Activated T-helper 1 cell treated with anti-CD3 and anti-CD28 coated beads, Interleukin-2, amount 50 U/mL, for 16 hours (primary cell): Measurements from ENCODE around the gene OR13J1.

Experiments used
- DNase-seq, 2 donors: peaks; one replicate each; pipeline ENCODE4 v3.0.0-alpha.2; 2020; ENCODE audit warnings: low read depth in 1 of 2, low spot score in 1 of 2

The OR13J1 gene

DNA sequence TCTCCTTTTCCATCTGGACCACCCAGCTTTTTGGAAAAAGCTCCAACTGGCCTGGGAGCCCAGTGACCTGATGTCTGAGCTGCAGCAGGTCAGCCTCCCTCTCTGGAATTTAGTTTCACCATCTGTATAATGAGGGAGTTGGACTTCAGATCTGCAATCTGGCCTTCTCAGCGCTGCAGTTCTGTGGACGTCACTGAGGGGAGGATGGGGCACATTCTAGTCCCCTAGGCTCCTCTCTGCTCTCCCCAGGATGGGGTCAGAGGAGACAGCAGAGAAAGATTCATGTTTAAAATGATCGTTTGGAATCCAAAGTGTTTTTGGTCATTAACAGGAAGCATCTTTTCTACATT lies 10.2 kb downstream of the OR13J1 start:
- no peak for DNase-seq

DNA sequence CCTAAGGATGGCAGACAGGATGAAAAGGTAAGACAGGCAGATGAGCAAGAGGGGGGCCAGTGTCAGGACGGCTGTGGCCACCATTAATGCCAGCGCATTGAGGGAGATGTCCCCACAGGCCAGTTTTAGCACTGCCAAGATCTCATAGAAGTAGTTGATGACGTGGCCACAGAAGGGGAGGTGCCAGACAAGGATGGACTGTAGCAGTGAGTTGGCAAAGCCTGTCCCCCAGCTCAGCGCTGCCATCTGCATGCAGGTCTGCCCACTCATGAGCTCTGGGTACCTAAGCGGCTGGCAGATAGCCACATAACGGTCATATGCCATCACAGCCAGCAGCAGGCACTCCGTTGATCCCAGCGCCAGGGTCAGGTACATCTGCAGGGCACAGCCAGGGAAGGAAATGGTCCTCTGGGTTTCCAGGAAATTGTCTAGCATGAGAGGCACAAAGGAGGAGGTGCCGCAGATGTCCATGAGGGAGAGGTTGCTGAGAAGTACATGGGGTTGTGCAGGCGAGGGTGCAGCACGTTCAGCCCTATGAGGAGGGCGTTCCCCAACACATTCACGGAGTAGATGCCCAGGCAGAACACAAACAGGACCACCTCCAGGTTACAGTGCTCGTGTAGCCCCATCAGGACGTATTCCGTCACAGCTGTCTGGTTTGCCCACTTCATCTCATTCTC lies 10.8 kb downstream of the OR13J1 start:
- DNase-seq, result no peak

DNA sequence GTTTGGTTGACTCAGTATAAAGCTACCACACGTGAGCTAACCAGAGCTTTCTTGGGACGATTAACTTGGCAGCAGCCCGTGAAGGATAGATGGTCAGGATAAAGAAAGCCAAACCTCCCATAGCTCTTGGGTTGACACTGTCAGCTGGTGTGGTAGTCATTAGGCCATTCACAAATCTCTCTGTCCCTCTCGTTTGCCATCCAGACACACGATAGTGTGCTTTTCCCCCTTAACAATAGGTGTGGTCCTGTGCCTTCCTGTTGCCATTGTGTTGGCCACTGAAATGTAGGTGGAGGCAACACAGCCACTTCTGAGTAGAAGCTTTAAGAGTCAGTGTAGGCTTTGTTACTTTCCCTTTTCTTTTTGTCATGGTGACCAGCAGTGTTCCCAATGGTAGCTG lies 11.7 kb downstream of the OR13J1 start:
- DNase-seq, result no peak

DNA sequence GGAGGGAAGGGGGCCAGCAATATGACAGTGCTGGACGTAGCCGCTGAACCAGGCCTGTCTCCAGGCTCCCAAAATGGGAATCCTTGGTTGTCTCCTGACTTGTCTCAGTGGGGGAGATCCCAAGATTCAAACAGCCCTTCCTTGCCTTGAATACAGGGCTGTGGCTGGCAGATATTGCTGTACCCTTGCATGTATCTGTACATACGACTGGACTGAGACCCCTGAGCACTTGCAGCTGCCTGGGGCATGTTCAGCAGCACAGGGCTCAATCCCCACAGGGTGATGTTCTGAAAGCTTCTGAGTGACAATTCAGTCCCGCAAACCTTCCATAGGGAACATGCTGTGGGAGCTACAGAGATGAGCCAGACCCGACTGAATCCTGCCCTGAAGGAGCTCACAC lies 13.3 kb downstream of the OR13J1 start:
- no peak for DNase-seq

DNA sequence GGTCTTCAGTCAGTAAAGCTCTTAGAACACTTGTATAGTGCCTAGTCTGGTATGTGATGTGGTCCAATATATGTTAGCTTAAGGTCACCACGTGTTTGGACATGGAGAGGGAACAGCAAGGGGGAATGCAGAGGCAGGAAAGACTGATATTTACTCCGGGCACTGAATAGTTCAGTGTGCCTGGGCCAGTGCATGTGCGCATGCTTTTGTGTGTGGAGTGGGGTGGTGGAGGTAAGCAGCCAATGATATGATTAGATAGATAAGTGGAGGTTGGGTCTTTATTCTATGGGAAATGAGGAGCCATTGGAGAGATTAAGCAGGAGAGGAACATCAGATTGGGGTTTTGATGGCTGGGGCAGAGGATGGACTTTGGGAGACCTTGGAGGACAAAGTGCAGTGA lies 14.0 kb downstream of the OR13J1 start:
- no peak for DNase-seq

DNA sequence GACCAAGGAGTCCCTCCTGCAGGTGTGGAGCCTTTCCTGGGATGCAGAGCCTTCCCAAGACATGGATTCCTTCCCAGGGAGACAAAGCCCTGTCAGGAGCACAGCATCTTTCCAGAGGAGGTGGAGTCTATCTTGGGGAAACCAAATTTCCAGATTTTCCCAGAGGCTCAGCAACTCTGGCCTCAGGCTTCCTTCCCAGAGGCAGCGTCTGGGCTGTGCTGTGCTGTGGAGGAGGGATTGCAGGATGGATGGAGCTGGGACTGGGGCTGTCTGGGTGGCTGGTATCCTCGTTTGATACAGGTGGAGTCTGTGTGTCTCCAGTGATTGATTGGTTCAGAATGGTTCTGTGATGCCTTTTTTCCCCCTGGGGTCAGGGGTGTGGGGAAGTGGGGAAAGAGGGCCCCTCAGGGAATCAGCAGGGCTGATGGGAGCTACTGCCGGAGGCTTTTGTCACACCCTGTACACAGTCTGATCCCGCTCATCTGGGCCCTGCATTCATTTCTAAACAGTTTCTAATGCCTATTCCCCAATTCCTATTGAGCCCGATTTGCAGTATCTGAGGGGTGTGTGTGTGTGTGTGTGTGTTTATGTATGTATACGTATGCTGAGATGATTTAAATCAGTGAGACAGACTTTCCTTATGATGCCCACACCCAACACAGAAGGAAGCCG lies 16.0 kb downstream of the OR13J1 start:
- DNase-seq, result no peak

DNA sequence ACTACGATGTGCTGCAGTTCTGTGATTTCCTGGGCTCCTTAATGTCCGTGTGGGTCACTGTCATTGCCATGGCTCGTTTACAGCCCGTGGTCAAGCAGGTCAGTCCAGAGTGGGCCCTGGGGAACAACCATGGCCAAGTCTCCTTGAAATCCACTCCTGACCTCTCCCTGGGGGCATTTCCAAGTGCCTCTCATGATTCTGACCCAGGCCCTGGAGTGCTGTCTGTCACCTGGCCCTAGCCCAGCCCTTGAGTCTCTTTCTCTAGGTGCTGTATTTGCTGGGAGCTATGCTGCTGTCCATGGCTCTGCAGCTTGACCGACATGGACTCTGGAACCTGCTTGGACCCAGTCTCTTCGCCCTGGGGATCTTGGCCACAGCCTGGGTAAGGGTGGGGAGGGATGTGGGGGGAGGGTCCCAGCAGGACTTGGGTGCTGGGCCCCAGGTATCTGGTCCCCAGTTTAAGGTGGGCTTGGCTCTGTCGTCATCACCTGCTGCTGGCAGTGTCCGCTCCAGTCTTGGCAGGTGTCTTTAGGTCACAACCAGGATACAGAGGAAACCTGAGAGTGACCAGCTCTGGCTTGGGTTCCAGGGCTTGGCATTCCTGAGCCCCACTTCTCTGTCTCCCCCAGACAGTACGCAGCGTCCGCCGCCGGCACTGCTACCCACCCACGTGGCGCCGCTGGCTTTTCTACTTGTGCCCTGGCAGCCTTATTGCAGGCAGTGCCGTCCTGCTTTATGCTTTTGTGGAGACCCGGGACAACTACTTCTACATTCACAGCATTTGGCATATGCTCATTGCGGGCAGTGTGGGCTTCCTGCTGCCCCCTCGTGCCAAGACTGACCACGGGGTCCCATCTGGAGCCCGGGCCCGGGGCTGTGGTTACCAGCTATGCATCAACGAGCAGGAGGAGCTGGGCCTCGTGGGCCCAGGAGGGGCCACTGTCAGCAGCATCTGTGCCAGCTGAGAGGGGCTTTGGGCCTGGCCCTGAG lies 17.0 kb downstream of the OR13J1 start:
- no peak for DNase-seq

DNA sequence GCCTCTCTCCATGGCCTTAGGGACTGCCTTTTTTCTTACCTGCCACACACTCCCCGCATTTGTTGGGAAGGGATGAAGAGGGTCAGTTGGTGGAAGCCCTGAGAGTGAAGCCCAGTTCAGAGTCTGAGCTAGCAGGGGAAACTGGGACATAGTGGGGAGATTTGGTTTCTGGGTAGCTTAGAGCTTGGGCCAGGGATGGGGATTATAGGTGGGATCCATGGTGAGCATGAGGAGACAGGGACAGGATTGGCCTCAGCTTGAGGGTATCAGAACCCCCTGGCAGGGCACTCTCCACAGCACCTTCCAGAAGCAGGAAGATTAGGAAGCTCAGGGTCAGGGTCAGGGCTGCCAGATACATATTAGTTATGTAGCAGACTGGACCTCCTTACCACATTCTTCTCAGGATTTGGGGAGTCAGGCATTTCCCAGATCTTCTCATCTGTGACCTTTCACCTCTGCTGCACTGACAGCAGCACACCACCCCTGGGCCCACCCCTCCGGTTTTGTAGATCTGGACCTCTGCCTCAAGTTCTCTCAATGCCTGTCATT lies 17.9 kb downstream of the OR13J1 start:
- DNase-seq, result no peak

DNA sequence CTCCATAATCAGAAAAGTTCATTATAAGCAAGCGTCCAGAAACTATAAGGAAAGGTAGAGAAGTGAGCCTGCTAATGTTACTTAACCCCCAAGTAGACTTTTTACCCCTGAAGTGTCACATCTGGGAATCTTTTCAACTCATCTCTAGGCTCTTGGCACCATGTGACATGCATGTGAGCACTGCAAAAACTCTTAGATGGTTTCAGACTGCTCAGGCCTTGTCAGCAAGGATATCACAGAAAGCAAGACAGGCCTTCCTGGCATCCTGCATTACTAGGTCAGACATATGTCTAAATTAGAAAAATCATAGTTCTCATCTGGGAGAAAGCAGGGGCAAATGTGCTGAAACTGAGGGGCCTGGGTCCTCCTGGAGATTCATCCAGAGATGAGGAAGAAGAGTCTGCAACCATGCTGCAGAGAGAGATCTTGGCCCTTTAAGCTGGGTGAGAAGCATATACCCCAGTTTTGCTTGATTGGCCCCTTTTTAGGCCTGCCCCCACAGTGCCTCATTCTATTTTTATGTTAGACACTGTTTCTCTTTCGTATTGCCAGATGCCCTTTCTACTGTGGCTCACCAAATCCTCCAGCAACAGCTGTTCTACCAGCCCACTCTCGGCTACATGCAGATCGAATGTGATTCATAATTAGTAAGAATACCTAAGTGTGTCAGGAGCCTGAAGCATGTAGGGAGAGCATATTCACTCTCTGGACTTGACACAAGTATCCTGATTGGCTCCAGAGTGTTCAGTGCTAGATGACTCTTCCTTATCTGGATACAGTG lies 22.2 kb downstream of the OR13J1 start:
- no peak for DNase-seq

DNA sequence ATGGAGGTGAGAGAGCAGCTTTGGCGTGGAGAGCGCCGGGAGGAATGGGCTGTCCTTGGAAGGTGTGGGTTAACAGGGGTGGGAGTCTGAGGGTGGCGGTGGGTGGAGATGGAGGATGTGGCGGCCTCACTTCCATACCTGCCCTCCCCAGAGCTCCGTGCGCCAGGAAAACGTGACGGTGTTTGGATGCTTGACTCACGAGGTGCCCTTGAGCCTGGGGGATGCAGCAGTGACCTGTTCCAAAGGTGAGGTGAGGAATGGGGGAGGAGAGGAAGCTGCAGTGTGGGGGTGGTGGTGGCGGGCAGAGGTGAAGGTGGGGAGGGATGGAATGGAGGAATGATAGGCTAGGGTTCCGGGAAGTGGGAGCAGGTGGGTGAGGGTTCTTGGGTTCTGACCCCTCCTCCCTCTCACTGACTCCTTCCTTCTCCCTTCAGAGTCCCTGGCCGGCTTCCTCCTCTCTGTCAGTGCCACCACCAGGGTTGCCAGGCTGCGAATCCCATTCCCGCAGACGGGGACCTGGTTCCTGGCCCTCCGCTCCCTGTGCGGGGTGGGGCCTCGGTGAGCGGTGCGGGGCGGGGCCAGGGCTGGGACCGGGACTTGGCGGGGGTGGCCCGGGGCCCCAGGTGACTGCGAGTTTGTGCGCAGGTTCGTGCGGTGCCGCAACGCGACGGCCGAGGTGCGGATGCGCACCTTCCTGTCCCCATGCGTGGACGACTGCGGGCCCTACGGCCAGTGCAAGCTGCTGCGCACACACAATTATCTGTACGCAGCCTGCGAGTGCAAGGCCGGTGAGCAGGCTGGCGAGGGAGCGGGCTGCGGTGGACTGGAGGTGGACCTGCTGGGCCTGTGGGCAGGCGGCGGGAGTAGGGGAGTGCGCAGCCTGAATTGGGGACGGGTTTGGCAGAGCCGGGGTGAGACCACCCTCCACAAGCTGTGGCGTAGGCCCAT lies 24.1 kb downstream of the OR13J1 start:
- DNase-seq, result no peak

DNA sequence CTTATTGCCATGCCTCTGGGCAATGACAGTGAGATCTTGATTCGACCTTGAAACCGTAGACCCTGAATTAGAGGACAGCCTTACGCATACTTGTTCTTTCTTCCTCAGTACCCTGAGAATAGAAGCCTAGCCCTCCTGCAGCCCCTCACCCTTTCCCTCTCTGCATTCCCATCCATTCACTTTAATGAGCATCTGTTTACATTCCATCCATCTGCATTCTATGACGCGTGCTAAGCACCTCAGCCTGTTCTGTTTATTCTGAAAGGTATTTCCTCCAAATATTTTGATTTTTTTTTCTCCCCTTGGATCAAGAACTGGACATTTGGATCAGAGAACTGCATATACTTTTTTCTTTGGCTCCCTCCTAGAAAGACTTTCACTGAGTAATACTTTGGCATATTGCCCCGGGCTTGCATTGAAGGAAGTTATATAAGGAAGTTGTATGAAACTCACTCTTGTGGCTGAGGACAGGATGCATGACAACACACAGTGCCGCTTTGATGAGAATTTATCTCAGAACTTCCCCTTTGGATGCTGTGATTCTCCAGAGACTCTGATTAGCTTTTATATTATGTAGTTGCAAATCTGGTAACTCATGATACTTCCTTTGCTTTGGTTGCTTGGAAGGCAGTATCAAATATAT lies 25.5 kb downstream of the OR13J1 start:
- no peak for DNase-seq

DNA sequence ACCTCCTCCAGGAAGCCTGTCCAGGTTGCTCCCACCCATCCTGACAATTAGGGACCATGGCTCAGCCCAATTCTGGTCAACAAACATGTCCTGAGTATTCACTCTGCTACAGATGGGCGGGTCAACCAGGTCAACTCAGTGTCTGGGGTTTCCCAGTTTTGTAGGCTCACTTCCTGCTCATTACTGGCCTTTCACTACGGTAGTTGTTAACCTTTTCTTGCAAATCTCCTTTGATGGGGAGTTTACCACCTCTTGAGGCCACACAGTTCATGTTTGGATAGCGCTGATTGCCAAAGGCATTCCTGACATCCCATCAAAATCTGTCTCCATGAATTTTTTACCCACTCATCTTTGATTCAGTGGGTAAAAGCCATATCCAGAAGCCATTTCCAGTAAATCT lies 27.4 kb downstream of the OR13J1 start:
- no peak for DNase-seq

DNA sequence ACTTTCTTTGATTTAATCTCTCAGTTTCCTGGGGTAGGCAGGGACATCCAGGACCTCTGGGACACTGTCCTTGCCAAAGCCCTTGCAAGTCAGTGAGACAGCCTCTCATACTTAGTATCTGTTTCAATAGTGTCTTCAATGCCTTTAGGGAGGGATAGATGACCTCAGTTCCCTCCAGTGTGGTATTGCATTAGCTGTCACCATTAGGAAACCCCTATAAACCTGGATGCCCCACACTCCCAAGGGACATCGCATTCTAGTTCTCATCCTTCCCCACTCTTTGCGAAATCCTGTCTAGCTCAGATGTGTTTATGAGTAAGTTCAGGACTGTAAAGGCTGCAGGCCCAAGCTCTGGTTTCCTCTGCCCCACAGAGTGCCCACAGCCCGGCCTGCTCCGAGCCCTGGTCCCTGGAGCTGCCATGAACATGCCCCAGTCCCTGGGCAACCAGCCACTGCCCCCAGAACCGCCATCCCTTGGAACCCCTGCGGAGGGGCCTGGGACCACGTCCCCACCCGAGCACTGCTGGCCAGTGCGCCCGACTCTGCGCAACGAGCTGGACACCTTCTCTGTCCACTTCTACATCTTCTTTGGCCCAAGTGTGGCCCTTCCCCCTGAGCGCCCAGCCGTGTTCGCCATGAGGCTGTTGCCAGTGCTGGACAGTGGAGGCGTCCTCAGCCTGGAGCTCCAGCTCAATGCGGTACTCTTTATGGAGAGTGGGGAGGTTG lies 28.0 kb downstream of the OR13J1 start:
- DNase-seq, result no peak

DNA sequence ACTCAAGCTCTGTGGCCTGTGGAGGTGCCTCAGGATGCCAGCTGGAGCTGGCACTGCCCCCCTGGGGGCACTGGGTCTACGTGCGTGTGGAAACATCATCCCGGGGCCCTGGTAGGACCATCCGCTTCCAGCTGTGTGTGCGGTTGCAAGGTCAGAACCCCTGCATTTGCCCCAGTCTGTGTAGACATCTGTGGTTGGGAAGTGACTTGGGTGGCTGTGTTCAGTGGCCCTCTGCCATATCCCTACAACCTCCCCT lies 28.6 kb downstream of the OR13J1 start:
- no peak for DNase-seq

DNA sequence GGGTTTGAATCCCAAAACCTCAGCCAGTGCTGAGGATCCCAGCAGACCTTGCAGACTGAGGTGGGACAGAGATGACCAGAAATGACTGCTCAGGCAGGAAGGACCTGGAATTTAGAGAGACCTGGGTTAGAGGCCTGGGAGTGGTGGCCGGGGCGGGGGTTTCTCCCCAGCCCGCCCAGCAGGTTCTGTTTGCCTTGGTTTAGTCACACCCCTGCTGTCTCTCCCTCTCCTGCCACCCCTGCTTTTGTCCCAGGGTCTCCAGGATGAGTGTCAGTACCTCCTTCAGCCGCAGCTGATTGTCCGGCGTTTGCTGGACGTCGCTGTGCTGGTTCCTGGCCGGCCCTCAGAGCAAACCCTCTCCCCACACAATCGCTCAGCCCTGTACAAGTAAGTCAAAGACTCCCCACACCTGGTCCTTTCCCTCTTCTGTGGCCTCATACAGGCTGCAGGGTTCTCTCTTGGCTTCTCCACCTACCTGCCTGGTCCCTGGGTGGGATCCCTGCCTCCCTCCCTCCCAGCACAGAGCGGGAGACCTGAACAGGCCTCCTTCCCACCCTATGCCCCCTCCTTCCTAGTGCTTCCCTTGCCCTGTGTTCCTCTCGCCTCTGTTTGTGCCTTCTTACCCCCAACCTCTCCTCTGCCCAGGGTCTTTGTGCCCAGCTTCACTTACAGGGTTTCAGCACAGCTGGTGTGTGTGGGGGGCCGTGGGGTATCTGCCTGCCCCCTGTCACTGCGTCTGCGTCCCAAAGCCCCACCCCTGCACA lies 29.1 kb downstream of the OR13J1 start:
- no peak for DNase-seq

DNA sequence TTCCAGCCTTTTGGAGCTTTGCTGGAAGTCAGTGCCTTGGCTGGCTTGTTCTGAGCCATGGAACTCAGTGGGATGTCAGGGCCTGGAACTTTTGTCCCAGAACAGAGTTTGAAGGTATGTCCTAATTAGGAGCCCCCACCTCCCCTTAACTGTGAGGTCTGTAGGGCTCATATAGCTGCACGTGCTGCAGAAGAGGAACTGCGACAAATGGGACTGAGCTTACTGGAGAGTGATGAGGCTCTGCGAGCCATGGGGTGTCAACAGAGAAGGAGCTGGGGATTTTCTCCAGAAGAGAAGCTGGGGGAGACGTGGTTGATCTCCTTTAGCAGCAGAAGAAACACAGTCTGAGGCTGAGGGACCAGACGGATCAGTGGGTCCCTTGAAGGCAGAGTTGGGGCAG lies 30.3 kb downstream of the OR13J1 start:
- no peak for DNase-seq

DNA sequence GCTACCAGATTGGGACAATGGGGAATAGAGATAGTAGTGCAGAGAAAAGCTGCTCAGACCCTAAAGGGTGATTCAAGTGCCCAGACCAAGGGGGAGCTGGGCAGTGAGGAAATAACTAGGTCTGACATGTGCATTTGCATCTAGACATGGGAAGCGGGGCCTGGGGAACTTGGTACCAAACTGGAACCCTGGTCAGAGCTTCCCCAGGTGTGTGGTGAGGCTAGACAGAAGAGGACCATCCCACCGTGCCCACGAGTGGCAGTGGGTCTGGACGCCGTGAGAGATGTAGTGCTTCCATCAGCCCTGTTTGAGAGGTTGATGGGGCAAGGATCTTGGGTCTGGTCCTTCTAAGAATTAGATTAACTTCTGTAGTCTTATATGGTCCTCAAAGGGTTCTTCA lies 33.6 kb downstream of the OR13J1 start:
- DNase-seq, result no peak

DNA sequence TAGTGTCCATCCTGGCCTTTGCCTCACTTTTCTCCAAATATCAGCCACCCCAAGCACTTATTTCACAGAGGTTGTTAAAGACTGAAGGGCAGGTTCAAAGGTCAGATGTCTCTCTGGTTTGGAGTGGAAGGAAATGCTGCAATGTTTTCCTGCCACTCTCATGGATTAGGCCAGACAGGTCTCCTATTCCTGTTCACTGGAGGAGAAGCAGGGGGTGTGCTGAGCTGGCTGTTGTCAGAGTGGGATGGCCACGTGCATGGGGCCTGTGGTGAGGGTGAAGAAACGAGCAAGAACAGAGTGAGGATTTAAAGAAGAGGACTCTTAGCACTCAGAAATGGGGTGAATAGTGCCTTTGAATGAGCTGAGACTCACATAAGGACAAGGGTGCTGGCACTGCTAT lies 34.4 kb downstream of the OR13J1 start:
- no peak for DNase-seq
